ENCODE measurements around the gene PXDN.
"Not testable (repeated sequence)": the region's sequence is repeated elsewhere in the genome, so short reads cannot be mapped to it uniquely, and the experiment has no call there.

PXDN gene

GRCh38 chr2:1632510-1632909, 111.8 kb downstream of the PXDN start:
- no peak for DNase-seq (ENCODE audit: low read depth)

- peak; percentile 59 for DNase-seq (ENCODE audit: low read depth)
These were observed 112.3 kb downstream of the PXDN start for GRCh38 chr2:1632002-1632348.

GRCh38 chr2:1631292-1632001, 112.9 kb downstream of the PXDN start:
- no peak for DNase-seq (ENCODE audit: low read depth)

GRCh38 chr2:1628893-1629292, 115.4 kb downstream of the PXDN start:
- no peak for DNase-seq (ENCODE audit: low read depth)

GRCh38 chr2:1627628-1628381, 116.5 kb downstream of the PXDN start:
- DNase-seq (ENCODE audit: low read depth), result no peak

GRCh38 chr2:1626271-1626681, 118.0 kb downstream of the PXDN start:
- no peak for DNase-seq (ENCODE audit: low read depth)

- no peak for DNase-seq (ENCODE audit: low read depth)
These were observed 118.9 kb downstream of the PXDN start for GRCh38 chr2:1625281-1626001.

- no peak for DNase-seq (ENCODE audit: low read depth)
These were observed 120.3 kb downstream of the PXDN start for GRCh38 chr2:1623906-1624445.

- DNase-seq (ENCODE audit: low read depth), result no peak
These were observed 121.7 kb downstream of the PXDN start for GRCh38 chr2:1622521-1623200.

- DNase-seq (ENCODE audit: low read depth), result not testable (repeated sequence)
These were observed 122.3 kb downstream of the PXDN start for GRCh38 chr2:1621976-1622375.

GRCh38 chr2:1621501-1621900, 122.8 kb downstream of the PXDN start:
- DNase-seq (ENCODE audit: low read depth), result no peak

- no peak for DNase-seq (ENCODE audit: low read depth)
These were observed 123.3 kb downstream of the PXDN start for GRCh38 chr2:1621041-1621440.

GRCh38 chr2:1620081-1620480, 124.2 kb downstream of the PXDN start:
- DNase-seq (ENCODE audit: low read depth), result no peak

GRCh38 chr2:1619556-1619955, 124.8 kb downstream of the PXDN start:
- DNase-seq (ENCODE audit: low read depth), result no peak

GRCh38 chr2:1618974-1619373, 125.3 kb downstream of the PXDN start:
- no peak for DNase-seq (ENCODE audit: low read depth)

GRCh38 chr2:1618191-1618961, 125.9 kb downstream of the PXDN start:
- DNase-seq (ENCODE audit: low read depth), result no peak

GRCh38 chr2:1617425-1618021, 126.8 kb downstream of the PXDN start:
- DNase-seq (ENCODE audit: low read depth), result no peak

GRCh38 chr2:1614564-1614963, 129.8 kb downstream of the PXDN start:
- DNase-seq (ENCODE audit: low read depth), result no peak

GRCh38 chr2:1613731-1614354, 130.5 kb downstream of the PXDN start:
- DNase-seq (ENCODE audit: low read depth), result no peak

- no peak for DNase-seq (ENCODE audit: low read depth)
These were observed 131.3 kb downstream of the PXDN start for GRCh38 chr2:1613078-1613445.

Data from HS-27A (cell line).